ELF-1 (cell line): ENCODE results near the gene FBRSL1.
A peak's percentile ranks its signal among the peaks of the same experiment; 100 is the strongest.
"Not testable (repeated sequence)": the region's sequence is repeated elsewhere in the genome, so short reads cannot be mapped to it uniquely, and the experiment has no call there.

Experiments
- DNase-seq: peaks from one replicate; pipeline ENCODE4 v3.0.0-alpha.2; 2016; ENCODE audit warnings: low read depth, low spot score

Gene FBRSL1

DNA sequence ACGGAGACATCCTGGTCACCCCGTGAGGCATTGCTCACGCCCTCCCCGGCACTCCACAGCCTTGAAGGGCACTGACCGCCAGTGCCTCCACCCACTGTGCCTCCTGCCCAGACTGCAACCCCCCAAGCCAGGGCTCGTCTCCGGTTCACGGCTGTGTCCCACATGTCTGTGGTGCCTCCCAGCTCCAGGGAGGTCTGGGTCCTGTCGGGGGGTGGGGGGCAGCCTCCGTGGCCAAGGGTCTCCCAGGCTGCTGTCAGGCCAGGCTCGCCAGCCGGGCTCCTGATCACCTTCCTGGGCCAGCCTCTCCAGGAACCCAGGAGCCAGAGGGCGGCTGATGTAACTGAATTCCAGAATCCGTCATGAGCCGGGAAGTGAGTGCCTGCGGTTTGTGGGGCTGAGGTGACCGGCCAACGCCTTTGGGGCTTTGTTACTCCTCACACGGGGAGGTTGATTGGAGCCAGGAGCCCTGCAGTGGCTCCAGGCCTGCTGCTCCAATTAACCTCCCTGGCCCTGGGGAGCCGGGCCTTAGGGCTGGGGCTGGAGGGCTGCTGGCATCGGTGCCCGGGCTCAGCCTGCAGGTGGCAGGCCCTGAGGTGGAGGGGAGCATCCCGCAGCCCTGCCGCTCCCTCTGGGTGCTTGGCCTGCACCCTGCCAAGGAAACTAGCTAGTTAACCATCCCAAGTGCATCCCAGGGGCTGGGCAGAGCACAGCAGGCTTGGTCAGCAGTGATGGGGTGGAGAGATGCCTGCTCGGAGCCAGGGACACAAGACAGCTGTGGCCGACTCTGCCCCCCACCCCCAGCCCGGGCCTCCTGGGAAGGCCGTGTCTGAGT, 36.4 kb upstream of the FBRSL1 start:
- DNase-seq = peak; percentile 55

DNA sequence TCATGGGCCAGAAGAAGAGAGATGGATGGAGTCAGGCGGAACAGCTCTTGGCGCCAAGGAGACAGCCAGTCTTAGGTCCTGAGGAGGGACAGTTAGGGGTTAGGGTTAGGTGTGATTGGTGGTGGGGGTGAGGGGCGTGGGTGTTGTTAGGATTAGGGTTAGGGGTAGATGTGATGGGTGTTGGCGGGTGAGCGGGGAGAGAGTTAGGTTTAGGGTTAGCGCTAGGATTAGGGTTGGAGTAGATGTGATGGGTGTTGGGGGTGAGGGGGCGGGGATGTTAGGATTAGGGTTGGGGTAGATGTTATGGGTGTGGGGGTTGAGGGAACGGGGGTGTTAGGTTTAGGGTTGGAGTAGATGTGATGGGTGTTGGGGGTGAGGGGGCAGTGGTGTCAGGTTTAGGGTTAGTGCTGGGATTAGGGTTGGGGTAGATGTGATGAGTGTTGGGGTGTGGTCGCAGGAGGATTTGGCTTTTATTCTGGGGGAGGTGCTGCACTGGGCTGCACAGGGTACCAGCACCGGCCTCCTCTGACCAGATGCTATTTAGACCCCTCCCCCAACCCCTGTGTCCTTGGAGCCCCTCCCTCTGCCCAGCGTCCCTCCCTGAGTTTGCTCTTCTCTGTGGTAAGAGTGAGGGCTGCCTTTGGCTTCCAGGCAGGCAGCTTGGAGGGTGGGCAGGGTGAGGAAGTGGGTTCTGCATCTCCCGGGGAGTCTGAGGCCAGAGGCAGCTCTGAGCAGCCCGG, 35.6 kb upstream of the FBRSL1 start:
- DNase-seq = no peak

DNA sequence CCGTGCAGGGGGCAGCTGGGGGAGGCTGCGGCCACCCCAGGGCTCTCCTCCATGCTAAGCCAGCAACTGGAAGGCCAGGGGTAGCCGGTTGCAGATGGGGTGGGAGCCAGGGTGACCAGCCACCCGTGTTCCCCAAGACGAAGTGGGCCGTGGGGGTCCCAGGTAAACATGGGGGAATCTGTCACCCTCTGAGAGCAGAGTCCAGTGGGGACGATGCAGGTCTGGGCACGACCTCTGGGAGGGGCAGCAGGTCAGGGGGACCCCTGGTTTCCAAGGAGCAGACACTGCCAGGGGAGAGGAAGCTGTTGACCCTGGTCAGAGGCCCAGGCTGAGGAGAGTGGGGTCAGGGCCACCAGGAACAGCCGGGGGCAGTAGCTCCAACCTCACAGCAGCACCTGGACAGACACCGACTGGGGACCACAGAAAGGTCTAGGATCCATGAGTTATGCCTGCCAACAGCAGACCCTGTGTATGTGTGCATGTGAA, 35.0 kb upstream of the FBRSL1 start:
- DNase-seq = no peak

DNA sequence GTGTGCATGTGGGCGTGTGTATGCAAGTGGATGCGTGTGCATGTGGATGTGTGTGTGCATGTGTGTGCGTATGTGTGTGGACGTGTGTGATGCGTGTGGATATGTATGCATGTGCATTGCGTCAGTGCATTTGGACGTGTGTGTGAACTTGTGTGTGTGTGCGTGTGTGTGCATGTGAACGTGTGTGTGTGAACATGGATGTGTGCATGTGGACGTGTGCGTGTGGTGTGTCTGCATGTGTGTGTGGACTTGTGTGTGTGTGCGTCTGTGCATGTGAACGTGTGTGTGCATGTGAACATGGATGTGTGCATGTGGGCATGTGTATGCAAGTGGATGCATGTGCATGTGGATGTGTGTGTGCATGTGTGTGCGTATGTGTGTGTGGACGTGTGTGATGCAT, 34.4 kb upstream of the FBRSL1 start:
- DNase-seq = no peak

DNA sequence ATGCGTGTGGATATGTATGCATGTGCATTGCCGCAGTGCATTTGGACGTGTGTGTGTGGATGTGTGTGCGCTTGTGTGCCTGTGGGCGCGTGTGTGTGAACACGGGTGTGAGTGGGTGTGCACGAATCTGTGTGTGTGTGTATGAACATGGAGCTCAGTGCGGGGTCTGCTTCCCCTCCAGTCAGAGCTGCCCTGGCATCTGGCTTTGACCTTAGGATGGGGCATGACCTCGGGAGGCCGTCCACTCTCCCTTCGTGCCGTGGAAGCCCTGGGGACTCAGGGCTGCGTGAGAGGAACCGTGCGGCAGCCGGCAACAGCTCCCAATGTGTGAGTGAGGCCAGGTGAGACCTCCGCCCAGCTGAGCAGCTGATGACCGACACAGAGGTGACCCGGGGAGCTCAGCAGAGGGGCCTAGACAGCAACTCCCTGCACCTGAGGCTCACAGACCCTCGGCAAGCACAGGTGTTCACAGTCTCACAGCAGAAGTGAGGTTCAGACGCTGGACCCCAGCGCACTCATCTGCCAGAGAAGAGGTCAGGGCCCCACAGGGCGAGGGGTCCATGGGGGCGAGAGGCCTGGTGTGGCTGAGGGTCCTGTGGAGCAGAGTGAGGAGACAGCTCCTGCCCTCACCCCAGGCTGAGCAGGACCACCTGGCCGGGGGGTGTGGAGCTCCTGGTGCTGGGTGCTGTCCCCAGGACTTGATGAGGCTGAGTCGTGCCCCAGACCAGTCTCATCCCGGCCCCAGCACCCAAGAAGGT, 33.6 kb upstream of the FBRSL1 start:
- no peak for DNase-seq

DNA sequence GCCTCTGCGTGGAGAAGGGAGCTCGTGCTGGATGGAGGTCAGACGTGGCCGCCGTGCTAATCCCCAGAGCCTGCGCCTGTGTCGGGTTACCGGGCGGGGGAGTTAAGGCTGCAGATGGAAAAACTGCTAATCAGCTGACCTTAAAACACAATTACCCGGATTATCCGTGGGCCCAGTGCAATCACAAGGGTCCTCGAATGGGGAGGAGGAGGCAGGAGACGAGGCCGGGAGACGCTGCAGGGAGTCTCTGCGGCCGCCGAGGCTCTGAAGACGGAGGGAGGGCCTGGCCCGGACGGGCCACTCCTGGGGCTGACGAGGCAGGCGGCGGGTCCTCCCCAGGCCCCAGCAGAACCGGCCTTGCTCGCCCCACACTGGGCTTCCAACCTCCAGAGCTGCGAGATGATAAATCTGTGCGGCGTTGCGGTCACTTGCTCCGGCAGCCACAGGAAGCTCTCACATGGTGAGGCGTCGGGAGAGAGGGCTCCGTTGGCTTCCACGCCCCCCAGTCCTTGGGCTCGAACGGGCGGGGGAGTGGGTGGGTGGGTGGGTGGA, 32.9 kb upstream of the FBRSL1 start:
- DNase-seq = no peak

DNA sequence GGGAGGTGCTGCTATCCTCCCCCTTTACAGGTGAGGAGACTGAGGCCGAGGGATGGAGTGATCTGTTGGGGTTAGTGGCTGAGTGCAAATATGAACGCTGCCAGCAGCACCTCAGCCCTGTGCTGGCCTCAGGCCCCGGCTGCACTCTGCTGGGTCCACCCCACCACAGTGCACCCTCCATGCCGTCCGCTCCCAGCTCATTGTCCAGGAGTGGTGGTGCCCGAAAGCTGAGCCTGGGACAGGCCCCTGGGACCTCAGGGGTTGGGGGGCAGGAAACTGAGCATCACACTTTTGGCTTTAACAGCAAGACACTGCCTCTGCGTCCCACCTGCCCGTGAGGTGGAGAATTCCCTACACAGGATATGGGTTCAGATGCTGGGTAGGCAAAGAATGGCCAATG, 31.5 kb upstream of the FBRSL1 start:
- DNase-seq = no peak

DNA sequence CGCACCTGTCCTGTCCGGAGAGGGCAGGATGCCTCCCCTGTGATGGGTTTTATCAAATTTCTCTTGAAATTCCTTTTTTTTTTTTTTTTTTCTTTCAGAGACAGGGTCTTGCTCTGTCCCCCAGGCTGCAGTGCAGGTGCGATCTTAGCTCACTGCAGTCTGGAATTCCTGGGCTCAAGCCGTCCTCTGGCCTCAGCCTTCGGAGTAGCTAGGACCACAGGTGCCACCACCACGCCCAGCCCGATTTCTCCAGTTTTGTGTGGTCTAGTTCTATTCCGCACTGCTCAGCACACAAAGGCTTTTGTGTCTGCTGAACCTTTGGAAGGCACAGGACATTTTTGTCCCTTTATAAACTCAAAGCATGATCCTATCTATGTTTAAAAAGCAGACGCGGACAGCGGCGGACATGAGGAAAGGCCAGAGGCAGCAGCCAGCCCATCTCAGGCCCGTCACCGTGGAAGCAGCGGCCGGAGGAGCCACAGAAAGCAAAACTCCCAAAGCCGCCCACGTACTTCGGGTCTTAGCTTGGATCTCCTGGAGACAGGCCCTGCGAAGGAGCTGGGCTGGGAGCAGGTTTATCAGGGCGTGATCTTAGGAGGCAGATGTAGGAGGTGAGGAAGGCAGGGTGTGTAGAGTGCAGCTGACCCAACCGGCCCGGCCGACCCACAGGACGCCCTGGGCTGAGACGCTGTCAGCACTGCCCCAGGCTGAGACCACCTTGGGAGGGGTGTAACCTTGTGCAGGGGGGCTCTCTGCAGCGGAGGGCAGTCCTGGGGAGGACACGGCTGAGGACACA, 30.9 kb upstream of the FBRSL1 start:
- no peak for DNase-seq

DNA sequence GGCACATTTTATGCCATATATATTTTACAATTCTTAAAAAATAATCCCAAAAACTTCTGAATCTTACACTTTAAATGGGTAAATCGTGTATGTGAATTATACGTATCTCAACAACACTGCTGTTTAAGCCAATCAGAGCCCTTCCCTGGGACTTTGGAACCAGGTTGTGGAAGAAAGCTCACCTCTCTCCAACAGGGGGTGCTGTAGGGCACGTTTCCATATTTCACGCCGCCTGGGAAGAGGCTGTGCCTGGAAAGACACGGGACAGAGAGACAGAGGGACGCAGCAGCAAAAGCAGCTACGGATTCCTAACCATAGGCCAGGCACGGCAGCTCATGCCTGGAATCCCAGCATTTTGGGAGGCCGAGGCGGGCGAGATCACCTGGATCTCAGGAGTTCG, 29.4 kb upstream of the FBRSL1 start:
- DNase-seq = peak; percentile 60

DNA sequence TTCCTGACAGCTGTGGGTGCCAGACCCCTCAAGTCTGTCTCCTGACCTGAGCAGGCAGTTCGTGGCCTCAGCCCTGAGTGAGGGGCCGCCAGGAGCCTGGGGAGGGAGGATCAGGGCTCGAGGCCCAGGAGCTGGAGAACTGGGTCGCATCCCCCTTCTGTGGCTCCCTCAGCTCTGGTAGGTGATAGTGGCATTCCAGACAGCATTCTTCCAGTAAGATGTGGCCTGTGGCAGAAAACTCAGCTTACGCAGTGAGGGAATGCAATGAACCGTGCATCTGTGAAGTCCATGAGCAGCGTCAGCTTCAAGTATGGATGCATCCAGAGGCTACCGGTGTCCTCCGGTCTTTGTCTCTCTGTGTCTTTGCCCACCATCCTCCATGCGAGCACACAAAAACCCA, 28.4 kb upstream of the FBRSL1 start:
- no peak for DNase-seq

DNA sequence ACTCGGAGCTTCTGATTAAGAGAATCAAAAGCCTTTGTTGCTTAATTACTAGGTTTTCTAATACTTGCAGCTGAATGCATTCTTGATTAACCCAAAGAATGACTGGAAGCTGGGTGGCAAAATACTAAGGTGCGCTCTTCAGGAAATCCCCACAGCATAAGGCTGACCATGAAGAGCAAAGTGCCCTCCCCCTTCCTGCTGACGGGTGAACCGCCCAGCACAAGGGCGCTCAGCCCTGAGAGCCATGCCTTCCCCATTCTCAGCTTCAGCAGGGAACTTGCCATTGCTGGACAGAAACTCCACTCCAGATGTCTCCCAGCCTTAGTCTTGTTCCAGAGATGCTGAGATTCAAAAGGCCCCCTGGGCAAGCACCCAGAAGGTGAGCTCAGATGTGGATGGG, 27.2 kb upstream of the FBRSL1 start:
- no peak for DNase-seq

DNA sequence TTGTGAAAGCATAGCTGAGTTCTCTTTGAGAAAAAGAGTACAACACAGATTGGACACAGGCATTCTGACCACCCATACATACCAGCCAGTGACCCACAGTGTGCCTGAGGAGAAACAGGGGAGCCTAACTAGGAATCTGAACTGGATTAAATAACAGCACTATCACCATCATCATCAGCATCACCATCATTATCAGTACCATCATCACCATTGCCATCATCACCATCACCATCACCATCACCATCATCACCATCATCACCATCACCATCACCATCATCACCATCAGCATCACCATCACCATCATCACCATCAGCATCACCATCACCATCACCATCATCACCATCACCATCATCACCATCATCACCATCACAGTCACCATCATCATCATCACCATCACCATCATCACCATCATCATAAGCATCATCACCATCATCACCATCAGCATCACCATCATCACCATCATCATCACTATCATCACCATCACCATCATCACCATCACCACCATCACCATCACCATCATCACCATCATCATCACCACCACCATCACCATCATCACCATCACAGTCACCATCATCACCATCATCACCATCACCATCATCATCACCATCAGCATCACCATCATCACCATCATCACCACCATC, 26.5 kb upstream of the FBRSL1 start:
- not testable (repeated sequence) for DNase-seq

DNA sequence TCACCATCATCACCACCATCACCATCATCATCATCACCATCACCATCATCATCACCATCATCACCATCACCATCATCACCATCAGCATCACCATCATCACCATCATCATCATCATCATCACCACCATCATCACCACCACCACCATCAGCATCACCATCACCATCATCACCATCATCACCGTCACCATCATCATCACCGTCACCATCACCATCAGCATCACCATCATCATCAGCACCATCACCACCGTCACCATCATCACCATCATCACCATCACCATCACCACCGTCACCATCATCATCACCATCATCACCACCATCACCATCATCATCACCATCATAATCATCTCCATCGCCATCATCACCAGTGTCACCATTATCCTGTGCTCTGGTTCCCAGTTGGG, 25.6 kb upstream of the FBRSL1 start:
- not testable (repeated sequence) for DNase-seq

DNA sequence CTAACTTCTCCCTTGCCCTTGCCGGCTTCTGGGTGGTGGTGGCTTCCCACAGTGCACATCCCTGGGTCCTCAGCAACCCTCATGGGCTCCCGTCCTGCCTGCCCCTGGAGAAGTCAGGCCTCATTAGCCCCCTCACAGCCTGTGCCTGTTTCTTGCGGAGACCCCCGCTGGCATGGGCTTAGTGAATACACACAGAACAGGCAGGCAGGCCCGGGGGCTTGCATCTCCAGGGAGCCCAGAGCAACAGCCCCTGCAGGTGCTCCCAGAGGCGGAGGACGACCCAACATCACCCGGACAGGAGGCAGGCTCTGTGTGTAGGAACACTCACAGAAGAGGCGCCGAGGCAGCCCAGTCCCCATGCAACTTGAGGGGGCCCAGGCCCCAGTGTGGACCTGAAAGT, 25.1 kb upstream of the FBRSL1 start:
- DNase-seq = no peak

DNA sequence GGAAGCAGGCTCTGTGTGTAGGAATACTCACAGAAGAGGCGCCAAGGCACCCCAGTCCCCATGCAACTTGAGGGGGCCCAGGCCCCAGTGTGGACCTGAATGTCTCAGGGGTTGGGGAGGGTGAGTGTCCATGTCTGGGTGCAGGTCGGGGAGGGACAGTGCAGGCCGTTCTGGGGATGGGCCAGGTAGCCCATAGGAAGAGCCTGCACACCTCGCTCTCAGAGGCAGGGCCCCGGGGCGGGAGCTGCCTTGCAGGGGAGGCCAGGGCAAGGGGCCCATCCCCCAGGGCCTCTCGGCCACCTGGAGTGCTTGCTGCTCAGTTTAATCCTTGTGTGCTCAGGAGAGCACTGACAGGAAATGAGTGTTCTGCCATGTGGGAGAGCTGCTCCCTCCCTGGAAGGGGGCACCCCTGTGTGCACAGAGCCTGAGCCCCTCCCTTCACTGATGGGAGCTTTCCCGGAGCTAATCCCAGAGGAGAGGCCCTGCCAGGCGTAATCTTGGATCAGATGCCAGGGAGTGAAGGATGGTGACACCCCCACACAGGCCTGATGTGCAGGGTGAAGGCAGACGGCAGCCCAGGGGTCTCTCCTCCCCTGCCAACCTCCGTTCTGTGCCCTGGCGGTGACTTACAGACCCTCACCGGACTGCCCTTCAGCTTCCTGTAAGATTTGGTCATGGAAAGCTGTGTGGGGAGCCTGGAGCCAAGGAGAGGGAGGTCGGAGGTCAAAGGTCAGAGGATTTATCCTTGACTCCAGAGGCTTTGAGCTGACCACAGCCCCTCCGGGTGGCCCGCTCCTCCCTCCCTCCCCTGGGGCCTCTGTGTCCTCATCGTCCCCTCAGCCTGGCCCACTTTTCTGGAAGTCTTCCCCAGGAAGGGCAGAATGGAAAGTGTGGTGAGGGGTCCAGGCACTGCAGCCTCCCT, 24.4 kb upstream of the FBRSL1 start:
- no peak for DNase-seq

DNA sequence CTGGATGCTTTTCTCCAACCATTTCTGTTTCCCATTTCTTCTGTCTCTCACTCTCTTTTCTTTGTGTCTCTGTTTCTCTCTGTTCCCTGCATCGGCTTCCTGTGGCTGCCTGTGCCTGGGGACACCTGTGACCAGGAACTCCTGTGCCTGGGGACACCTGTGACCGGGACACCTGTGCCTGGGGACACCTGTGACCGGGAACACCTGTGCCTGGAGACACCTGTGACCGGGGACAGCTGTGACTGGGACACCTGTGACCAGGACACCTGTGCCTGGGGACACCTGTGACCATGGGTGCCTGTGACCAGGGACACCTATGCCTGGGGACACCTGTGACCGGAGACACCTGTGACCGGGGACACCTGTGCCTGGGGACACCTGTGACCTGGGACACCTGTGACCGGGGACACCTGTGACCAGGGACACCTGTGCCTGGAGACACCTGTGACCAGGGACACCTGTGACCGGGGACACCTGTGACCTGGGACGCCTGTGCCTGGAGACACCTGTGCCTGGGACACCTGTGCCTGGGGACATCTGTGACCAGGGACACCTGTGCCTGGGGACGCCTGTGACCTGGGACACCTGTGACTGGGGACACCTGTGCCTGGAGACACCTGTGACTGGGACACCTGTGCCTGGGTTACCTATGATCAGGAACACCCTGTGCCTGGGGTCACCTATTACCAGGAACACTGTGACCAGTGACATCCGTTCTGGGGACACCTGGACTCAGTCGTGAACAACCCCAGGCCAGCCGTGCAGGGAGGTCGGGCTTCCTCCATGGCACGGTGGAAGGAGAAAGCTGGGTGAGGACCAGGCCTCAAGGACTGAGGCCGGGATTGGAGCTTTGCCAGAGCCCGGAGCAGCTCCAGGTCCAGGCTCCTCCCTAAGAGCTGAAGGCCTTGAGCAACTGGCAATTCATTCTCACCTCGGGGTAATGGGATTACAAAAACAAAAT, 23.4 kb upstream of the FBRSL1 start:
- DNase-seq = no peak

DNA sequence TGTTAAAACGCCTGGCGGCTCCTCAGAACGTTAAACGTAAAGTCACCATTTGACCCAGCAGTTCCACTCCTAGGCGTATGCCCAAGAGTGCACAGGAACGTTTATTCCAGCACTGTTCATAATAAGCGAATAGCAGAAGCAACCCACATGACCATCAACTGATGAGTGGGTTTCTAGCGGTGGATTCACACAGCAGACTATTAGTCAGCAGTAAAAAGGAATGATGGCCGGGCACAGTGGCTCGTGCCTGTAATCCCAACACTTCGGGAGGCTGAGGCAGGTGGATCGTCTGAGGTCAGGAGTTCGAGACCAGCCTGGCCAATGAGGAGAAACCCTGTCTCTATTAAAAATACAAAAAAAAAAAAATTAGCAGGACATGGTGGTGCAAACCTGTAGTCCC, 22.4 kb upstream of the FBRSL1 start:
- no peak for DNase-seq

DNA sequence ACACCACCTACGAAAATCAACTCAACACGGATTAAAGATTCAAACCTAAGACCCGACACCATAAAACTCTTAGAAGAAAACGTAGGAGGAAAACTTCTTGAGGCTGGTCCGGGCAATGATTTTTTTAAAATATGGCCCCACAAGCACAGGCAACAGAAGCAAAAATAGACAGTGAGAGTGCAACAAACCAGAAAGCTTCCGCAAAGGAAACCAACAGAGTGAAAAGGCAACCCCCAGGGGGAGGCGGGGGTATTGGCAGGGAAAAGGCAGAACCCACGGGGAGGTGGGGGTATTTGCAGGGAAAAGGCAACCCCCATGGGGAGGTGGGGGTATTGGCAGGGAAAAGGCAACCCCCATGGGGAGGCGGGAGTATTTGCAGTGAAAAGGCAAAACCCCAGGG, 20.5 kb upstream of the FBRSL1 start:
- no peak for DNase-seq
